ENCODE measurements around the gene YAP1.
A peak's percentile ranks its signal among the peaks of the same experiment; 100 is the strongest.

YAP1 gene

DNA sequence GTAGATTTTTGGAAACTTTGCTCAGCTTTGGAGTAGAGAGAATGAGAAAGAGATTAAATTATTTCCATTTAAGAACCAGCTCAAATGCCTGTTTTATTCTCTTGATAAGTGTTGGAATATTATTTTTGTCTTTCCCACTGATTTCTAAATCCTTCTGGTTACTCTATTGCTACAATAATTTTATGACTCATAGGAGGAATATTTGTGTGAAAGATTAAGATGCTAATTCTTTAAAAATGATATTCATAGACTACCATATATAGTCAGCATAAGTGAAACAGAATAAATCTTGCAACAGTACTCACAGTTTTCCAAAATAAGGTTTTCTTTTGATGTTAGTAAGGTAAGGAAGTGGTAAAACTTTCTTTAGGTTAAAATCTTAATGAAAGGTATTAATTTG lies 60.9 kb downstream of the YAP1 start (continued):
- TF ChIP-seq, protein P1, sequence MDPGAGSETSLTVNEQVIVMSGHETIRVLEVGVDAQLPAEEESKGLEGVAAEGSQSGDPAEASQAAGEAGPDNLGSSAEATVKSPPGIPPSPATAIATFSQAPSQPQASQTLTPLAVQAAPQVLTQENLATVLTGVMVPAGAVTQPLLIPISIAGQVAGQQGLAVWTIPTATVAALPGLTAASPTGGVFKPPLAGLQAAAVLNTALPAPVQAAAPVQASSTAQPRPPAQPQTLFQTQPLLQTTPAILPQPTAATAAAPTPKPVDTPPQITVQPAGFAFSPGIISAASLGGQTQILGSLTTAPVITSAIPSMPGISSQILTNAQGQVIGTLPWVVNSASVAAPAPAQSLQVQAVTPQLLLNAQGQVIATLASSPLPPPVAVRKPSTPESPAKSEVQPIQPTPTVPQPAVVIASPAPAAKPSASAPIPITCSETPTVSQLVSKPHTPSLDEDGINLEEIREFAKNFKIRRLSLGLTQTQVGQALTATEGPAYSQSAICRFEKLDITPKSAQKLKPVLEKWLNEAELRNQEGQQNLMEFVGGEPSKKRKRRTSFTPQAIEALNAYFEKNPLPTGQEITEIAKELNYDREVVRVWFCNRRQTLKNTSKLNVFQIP (CRISPR knock-in tag; IDR thresholded peaks at IDR 0.05; ENCODE audit: borderline replicate concordance, low read depth) = no peak
- TF ChIP-seq ESRRG (CRISPR knock-in tag; IDR thresholded peaks at IDR 0.05) = no peak
- no peak for TF ChIP-seq ISL1 (CRISPR knock-in tag; IDR thresholded peaks at IDR 0.05)

DNA sequence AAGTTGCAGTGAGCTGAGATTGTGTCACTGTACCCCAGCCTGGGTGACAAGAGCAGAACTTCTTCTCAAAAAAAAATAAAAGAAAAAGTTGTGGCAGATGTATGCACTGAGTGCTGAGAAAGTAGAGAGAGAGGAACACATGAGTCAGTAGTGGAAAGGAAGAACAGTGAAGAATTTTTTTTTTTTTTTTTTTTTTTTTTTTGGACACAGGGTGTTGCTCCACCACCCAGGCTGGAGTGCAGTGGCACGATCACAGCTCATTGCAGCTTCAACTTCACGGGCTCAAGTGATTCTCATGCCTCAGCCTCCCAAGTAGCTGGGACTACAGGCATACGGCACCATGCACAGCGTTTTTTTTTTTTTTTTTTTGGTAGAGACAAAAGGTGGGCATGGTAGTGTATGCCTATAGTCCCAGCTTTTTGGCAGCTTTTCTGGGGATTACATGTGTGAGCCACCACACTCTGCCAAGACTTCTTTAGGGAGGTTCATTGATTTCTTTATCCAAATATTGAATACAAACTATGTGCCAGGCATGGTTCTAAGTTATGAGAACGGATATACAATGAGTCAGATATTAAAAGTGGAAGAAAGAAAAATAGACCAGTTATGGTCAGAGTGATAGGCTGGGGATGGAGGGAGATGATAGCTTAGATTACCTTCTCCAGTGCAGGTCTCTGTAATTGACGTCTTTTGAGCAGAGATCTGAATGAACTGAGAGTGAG lies 62.0 kb downstream of the YAP1 start:
- ATAC-seq = peak; percentile 61

DNA sequence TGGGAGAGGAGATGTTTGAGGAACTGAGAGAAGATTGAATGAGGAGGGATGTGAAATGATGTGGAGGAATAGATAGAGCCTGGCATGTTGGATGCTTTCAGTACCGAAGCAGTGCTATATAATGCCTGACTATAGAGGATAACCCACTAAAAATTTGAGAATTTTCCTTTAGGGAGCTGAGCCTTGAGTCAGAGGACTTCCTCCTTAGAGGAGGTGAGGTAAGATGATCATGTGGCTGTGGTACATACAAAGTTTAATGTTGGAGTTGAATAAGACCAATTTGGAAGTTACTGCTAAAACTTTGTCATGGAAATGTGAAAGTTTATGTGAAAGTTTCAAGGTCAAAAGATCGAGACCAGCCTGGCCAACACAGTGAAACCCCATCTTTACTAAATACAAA lies 66.9 kb downstream of the YAP1 start:
- no peak for TF ChIP-seq SNAI2 (CRISPR knock-in tag; IDR thresholded peaks at IDR 0.05)
- TF ChIP-seq ZNF8 (CRISPR knock-in tag; IDR thresholded peaks at IDR 0.05) = no peak
- TF ChIP-seq, protein P2, sequence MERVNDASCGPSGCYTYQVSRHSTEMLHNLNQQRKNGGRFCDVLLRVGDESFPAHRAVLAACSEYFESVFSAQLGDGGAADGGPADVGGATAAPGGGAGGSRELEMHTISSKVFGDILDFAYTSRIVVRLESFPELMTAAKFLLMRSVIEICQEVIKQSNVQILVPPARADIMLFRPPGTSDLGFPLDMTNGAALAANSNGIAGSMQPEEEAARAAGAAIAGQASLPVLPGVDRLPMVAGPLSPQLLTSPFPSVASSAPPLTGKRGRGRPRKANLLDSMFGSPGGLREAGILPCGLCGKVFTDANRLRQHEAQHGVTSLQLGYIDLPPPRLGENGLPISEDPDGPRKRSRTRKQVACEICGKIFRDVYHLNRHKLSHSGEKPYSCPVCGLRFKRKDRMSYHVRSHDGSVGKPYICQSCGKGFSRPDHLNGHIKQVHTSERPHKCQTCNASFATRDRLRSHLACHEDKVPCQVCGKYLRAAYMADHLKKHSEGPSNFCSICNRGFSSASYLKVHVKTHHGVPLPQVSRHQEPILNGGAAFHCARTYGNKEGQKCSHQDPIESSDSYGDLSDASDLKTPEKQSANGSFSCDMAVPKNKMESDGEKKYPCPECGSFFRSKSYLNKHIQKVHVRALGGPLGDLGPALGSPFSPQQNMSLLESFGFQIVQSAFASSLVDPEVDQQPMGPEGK (CRISPR knock-in tag; IDR thresholded peaks at IDR 0.05; ENCODE audit: borderline replicate concordance) = no peak
- TF ChIP-seq, protein P3, sequence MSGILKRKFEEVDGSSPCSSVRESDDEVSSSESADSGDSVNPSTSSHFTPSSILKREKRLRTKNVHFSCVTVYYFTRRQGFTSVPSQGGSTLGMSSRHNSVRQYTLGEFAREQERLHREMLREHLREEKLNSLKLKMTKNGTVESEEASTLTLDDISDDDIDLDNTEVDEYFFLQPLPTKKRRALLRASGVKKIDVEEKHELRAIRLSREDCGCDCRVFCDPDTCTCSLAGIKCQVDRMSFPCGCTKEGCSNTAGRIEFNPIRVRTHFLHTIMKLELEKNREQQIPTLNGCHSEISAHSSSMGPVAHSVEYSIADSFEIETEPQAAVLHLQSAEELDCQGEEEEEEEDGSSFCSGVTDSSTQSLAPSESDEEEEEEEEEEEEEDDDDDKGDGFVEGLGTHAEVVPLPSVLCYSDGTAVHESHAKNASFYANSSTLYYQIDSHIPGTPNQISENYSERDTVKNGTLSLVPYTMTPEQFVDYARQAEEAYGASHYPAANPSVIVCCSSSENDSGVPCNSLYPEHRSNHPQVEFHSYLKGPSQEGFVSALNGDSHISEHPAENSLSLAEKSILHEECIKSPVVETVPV (CRISPR knock-in tag; IDR thresholded peaks at IDR 0.05) = no peak
- no peak for TF ChIP-seq ZFP3 (CRISPR knock-in tag; IDR thresholded peaks at IDR 0.05)
- no peak for TF ChIP-seq RARB (CRISPR knock-in tag; IDR thresholded peaks at IDR 0.05)
- no peak for TF ChIP-seq OSR1 (CRISPR knock-in tag; IDR thresholded peaks at IDR 0.05)
- no peak for TF ChIP-seq ZNF70 (CRISPR knock-in tag; IDR thresholded peaks at IDR 0.05)
- no peak for TF ChIP-seq CSDC2 (CRISPR knock-in tag; IDR thresholded peaks at IDR 0.05)
- TF ChIP-seq, protein P4, sequence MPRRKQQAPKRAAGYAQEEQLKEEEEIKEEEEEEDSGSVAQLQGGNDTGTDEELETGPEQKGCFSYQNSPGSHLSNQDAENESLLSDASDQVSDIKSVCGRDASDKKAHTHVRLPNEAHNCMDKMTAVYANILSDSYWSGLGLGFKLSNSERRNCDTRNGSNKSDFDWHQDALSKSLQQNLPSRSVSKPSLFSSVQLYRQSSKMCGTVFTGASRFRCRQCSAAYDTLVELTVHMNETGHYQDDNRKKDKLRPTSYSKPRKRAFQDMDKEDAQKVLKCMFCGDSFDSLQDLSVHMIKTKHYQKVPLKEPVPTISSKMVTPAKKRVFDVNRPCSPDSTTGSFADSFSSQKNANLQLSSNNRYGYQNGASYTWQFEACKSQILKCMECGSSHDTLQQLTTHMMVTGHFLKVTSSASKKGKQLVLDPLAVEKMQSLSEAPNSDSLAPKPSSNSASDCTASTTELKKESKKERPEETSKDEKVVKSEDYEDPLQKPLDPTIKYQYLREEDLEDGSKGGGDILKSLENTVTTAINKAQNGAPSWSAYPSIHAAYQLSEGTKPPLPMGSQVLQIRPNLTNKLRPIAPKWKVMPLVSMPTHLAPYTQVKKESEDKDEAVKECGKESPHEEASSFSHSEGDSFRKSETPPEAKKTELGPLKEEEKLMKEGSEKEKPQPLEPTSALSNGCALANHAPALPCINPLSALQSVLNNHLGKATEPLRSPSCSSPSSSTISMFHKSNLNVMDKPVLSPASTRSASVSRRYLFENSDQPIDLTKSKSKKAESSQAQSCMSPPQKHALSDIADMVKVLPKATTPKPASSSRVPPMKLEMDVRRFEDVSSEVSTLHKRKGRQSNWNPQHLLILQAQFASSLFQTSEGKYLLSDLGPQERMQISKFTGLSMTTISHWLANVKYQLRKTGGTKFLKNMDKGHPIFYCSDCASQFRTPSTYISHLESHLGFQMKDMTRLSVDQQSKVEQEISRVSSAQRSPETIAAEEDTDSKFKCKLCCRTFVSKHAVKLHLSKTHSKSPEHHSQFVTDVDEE (CRISPR knock-in tag; IDR thresholded peaks at IDR 0.05) = no peak
- TF ChIP-seq BACH2 (CRISPR knock-in tag; IDR thresholded peaks at IDR 0.05; ENCODE audit: borderline replicate concordance) = no peak
- no peak for TF ChIP-seq ESRRG (CRISPR knock-in tag; IDR thresholded peaks at IDR 0.05)
- no peak for TF ChIP-seq GLIS3 (CRISPR knock-in tag; IDR thresholded peaks at IDR 0.05)
- no peak for TF ChIP-seq TOX (CRISPR knock-in tag; IDR thresholded peaks at IDR 0.05; ENCODE audit: borderline replicate concordance)
- TF ChIP-seq ZNF565 (CRISPR knock-in tag; conservative IDR thresholded peaks at IDR 0.05; ENCODE audit: low read depth) = no peak
- TF ChIP-seq PPARA (CRISPR knock-in tag; IDR thresholded peaks at IDR 0.05; ENCODE audit: borderline replicate concordance) = no peak
- TF ChIP-seq ZFP30 (CRISPR knock-in tag; IDR thresholded peaks at IDR 0.05) = no peak
- no peak for ATAC-seq

More for the DNA sequence above, 62.0 kb downstream of the YAP1 start:
- TF ChIP-seq SNAI2 (CRISPR knock-in tag; IDR thresholded peaks at IDR 0.05) = no peak
- TF ChIP-seq, protein P3 (CRISPR knock-in tag; IDR thresholded peaks at IDR 0.05) = no peak
- TF ChIP-seq ZNF565 (CRISPR knock-in tag; conservative IDR thresholded peaks at IDR 0.05; ENCODE audit: low read depth) = no peak
- no peak for TF ChIP-seq TOX (CRISPR knock-in tag; IDR thresholded peaks at IDR 0.05; ENCODE audit: borderline replicate concordance)
- no peak for TF ChIP-seq ARNTL (CRISPR knock-in tag; IDR thresholded peaks at IDR 0.05; ENCODE audit: borderline replicate concordance, low read depth)
- TF ChIP-seq, protein P1 (CRISPR knock-in tag; IDR thresholded peaks at IDR 0.05; ENCODE audit: borderline replicate concordance, low read depth) = no peak
- TF ChIP-seq ESRRG (CRISPR knock-in tag; IDR thresholded peaks at IDR 0.05) = no peak
- no peak for TF ChIP-seq ZFP3 (CRISPR knock-in tag; IDR thresholded peaks at IDR 0.05)
- TF ChIP-seq ZNF8 (CRISPR knock-in tag; IDR thresholded peaks at IDR 0.05) = no peak
- no peak for TF ChIP-seq BACH2 (CRISPR knock-in tag; IDR thresholded peaks at IDR 0.05; ENCODE audit: borderline replicate concordance)
- no peak for TF ChIP-seq ZC3H10 (CRISPR knock-in tag; IDR thresholded peaks at IDR 0.05)
- no peak for TF ChIP-seq OSR1 (CRISPR knock-in tag; IDR thresholded peaks at IDR 0.05)
- TF ChIP-seq RARB (CRISPR knock-in tag; IDR thresholded peaks at IDR 0.05) = no peak
- TF ChIP-seq CSDC2 (CRISPR knock-in tag; IDR thresholded peaks at IDR 0.05) = no peak

Measured in SK-N-SH treated with all-trans-retinoic acid at 6 μM for 48 hours (cell line).